Breast epithelium (tissue), 3 donors: ENCODE results near the gene HOXC5.

Source experiments
- POLR2A ChIP-seq: fragments of 450-650 bp; IDR thresholded peaks from one replicate; pipeline ENCODE4 v1.6.1; 2016; ENCODE audit warnings: antibody characterized with exemption, mild to moderate bottlenecking, moderate library complexity
- TF ChIP-seq, protein P1 (sequence below), 3 donors: fragments of 450-650 bp; IDR thresholded peaks; one replicate each; pipeline ENCODE4 v1.5.1; 2016 to 2017; ENCODE audit warnings: antibody characterized with exemption in 3 of 3, mild to moderate bottlenecking in 3 of 3, moderate library complexity in 3 of 3

DNA sequence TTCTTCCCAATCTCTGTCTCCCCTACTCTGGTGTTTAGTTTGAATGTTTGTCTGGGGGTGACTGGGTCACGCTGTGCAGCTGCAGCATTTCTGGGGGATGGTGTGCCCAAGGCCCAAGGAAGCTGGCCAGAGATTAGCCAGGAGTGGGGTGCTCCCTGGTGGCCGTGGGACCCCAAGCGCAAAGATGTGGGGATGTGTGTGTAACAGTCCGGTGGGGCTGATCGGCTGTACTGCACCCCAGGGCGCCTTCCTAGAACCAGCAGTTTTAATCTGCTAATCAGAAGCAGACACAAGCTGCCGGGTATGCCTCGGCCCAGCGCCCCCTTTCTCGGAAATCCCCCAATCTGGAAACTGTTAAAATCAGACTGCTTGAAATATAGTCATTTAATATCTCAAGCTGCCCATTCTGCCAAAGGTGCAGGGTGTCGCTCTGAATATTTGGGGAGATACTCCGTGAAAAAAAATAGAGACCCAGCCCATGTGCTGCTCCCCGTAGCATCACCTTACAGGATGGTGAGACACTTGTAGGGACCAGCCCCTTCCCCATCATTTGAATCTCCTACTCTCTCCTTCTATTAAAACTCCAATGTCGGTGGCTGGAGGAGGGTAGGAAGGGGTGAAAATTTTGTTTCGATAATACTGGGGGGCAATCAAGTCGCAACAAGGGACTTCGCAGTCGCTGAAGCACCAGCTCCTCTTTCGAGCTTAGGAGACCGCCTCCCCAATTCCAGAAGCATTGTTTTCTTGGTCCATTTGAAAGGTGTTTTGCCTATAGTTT, 28.6 kb upstream of the HOXC5 start:
- TF ChIP-seq POLR2A, result no peak
- TF ChIP-seq, protein P1, sequence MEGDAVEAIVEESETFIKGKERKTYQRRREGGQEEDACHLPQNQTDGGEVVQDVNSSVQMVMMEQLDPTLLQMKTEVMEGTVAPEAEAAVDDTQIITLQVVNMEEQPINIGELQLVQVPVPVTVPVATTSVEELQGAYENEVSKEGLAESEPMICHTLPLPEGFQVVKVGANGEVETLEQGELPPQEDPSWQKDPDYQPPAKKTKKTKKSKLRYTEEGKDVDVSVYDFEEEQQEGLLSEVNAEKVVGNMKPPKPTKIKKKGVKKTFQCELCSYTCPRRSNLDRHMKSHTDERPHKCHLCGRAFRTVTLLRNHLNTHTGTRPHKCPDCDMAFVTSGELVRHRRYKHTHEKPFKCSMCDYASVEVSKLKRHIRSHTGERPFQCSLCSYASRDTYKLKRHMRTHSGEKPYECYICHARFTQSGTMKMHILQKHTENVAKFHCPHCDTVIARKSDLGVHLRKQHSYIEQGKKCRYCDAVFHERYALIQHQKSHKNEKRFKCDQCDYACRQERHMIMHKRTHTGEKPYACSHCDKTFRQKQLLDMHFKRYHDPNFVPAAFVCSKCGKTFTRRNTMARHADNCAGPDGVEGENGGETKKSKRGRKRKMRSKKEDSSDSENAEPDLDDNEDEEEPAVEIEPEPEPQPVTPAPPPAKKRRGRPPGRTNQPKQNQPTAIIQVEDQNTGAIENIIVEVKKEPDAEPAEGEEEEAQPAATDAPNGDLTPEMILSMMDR (IDR thresholded peaks at IDR 0.05), result no peak
